ENCODE data around the gene COG5.

GRCh38 chr7:107495516-107495915 lies 68.2 kb downstream of the COG5 start:
- TF ChIP-seq, protein P1, sequence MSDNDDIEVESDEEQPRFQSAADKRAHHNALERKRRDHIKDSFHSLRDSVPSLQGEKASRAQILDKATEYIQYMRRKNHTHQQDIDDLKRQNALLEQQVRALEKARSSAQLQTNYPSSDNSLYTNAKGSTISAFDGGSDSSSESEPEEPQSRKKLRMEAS (IDR thresholded peaks at IDR 0.05; ENCODE audit: low read depth) = no peak
- TF ChIP-seq, protein P2, sequence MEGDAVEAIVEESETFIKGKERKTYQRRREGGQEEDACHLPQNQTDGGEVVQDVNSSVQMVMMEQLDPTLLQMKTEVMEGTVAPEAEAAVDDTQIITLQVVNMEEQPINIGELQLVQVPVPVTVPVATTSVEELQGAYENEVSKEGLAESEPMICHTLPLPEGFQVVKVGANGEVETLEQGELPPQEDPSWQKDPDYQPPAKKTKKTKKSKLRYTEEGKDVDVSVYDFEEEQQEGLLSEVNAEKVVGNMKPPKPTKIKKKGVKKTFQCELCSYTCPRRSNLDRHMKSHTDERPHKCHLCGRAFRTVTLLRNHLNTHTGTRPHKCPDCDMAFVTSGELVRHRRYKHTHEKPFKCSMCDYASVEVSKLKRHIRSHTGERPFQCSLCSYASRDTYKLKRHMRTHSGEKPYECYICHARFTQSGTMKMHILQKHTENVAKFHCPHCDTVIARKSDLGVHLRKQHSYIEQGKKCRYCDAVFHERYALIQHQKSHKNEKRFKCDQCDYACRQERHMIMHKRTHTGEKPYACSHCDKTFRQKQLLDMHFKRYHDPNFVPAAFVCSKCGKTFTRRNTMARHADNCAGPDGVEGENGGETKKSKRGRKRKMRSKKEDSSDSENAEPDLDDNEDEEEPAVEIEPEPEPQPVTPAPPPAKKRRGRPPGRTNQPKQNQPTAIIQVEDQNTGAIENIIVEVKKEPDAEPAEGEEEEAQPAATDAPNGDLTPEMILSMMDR (IDR thresholded peaks at IDR 0.05) = no peak

Data from SK-N-SH (cell line).